ENCODE data around the gene SKOR1. TPM values are rescaled to one million over a fixed set of nuclear protein-coding genes. Genes with fewer than 3 reads are reported as not detected.

SKOR1 gene
- total RNA-seq, 1 experiment from 2014 or later: not detected

DNA sequence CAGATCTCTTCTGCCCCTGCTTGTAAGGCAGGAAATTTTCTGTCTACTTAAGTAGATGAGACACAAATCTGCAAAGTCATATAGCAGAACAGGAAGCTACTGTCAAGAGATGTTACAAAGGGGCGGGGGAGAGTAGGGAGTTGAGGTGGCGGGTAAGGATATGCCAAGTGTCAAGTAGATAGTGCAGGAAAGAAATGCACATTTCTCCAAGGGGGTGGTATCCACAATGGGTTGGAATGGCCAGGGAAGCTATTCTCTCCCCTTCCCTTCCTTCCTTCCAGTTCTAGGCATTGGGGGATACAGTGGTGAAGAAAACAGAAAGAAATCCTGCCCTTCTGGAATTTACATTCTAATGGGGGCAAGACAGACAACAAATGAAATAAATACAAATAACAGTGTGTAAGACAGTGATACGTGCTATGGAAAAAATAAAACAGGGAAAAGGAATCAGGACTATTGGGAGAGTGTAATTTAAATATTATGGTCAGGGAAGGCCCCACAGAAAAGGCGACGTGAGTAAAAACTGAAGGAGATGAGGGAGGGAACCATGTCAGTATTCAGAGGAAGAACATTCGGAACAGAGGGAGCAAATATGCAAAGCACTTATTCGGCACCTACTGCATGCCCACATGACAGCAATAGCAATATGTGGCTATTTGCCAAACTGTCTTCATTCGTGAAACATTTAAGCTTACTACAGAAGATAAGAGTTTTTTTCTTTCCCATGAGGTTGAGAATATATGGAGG, 57.4 kb downstream of the SKOR1 start:
- H3K27me3 ChIP-seq: no peaks in the 10 kb centered on the region
- no peak for DNase-seq
- no peaks in the 10 kb centered on the region for H3K9me3 ChIP-seq
- H3K4me3 ChIP-seq: no peak overlapping the region
- H3K36me3 ChIP-seq: no peaks in the 10 kb centered on the region

DNA sequence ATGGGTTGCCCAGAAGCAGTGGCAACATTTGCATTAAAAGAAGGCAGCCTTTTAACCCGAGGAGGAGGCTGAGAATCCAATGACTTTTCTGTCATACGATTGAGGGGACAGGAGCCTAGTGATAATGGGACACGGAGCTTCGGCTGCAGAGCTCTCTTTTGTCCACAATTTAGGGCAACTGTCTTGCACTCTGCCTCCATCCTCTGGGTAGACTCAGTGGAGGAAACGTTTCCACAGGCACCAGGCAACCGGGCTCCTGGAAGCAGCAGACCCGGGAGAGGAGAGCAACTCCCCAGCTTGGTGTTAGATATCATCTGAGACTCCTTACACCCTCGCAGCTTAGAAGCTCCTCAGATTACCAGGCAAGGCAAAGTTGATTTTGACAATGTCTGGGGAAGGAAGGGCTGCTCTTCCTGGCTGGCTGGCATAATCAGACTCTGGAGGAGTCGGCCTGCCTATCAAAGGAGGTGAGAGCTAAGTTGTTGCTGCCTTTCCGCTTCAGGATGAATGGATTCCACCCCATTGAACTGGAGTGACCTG, 58.0 kb downstream of the SKOR1 start:
- no peak for DNase-seq
- Histone ChIP-seq H3K36me3 (no peaks in the 10 kb centered on the region), H3K27me3 (no peaks in the 10 kb centered on the region), H3K4me3 (no peak overlapping the region), H3K9me3 (no peaks in the 10 kb centered on the region)

GRCh38 chr15:67884009-67884408, 58.7 kb downstream of the SKOR1 start:
- DNase-seq: no peak
- Histone ChIP-seq H3K36me3 (no peaks in the 10 kb centered on the region), H3K9me3 (no peaks in the 10 kb centered on the region), H3K4me3 (no peak overlapping the region; the same call in 1 of the 2 replicates), H3K27me3 (no peaks in the 10 kb centered on the region)

Other genes with a start within 250 kb of the SKOR1 start
- gene RNU6-1, start 14.5 kb downstream of the SKOR1 start, total RNA-seq (2014; rRNA removed; shearing (Covaris generic); ENCODE audit: low replicate concordance): not detected in 2 replicates
- 7.6 and 30.4 TPM in 2 replicates for gene PIAS1, start 228.8 kb downstream of the SKOR1 start, total RNA-seq (2014; rRNA removed; shearing (Covaris generic); ENCODE audit: low replicate concordance)